ENCODE results near the gene PDZD2. TPM values are rescaled to one million over a fixed set of nuclear protein-coding genes. Genes with fewer than 3 reads are reported as not detected.

PDZD2 gene
- total and polyA plus RNA-seq, 4 donors = 2.8 to 18.0 (median 5.3) TPM

- no peaks in the 10 kb centered on the region for H3K4me1 ChIP-seq (ENCODE audit: control insufficient read depth in 1 of 2, insufficient read depth in 2 of 2, low read length in 2 of 2)
- H3K9me3 ChIP-seq (ENCODE audit: control insufficient read depth, low read length) = no peaks in the 10 kb centered on the region
- intact Hi-C loops (cut with DNase I) = no loop called here
- DNase-seq = no peak
- no peak for ATAC-seq (ENCODE audit: low FRiP score)
- WGBS, 2 donors = 87 to 90% methylated on average over 2 of the region's 2 CpGs
- H3K4me3 ChIP-seq (ENCODE audit: low read length in 2 of 2) = no peak overlapping the region
- no peak overlapping the region for H3K27ac ChIP-seq (ENCODE audit: low read depth in 1 of 2, low read length in 2 of 2)
- H3K36me3 ChIP-seq (ENCODE audit: control insufficient read depth in 1 of 2, insufficient read depth in 2 of 2, low read length in 1 of 2) = no peaks in the 10 kb centered on the region
- no peaks in the 10 kb centered on the region for H3K27me3 ChIP-seq (ENCODE audit: control insufficient read depth in 1 of 2, insufficient read depth in 2 of 2, low read length in 1 of 2)
Measured at GRCh38 chr5:31895199-31895820, 256.4 kb downstream of the PDZD2 start.

- DNase-seq (no peak), ATAC-seq (ENCODE audit: low FRiP score) (no peak)
- Histone ChIP-seq H3K4me1 (ENCODE audit: control insufficient read depth in 1 of 2, insufficient read depth in 2 of 2, low read length in 2 of 2) (no peaks in the 10 kb centered on the region), H3K9me3 (ENCODE audit: control insufficient read depth, low read length) (no peaks in the 10 kb centered on the region), H3K36me3 (ENCODE audit: control insufficient read depth in 1 of 2, insufficient read depth in 2 of 2, low read length in 1 of 2) (no peaks in the 10 kb centered on the region), H3K27ac (ENCODE audit: low read depth in 1 of 2, low read length in 2 of 2) (no peak overlapping the region), H3K4me3 (ENCODE audit: low read length in 2 of 2) (no peak overlapping the region), H3K27me3 (ENCODE audit: control insufficient read depth in 1 of 2, insufficient read depth in 2 of 2, low read length in 1 of 2) (no peaks in the 10 kb centered on the region)
- intact Hi-C loops (cut with DNase I) = no loop called here
- 69 to 79% methylated on average over 6 of the region's 6 CpGs for WGBS, 2 donors
Measured at GRCh38 chr5:31898036-31898632, 259.2 kb downstream of the PDZD2 start.

- WGBS, 2 donors = 82 to 83% methylated on average over 5 of the region's 5 CpGs
- DNase-seq = no peak
Measured at GRCh38 chr5:31900296-31900865, 261.4 kb downstream of the PDZD2 start.

GRCh38 chr5:31901807-31902530 is 263.0 kb downstream of the PDZD2 start:
- WGBS, 2 donors = 69 to 71% methylated on average over 8 of the region's 8 CpGs

More at GRCh38 chr5:31900296-31900865, 261.4 kb downstream of the PDZD2 start:
- Histone ChIP-seq H3K9me3 (ENCODE audit: control insufficient read depth, low read length) (no peaks in the 10 kb centered on the region), H3K4me3 (ENCODE audit: low read length in 2 of 2) (no peak overlapping the region), H3K36me3 (ENCODE audit: control insufficient read depth in 1 of 2, insufficient read depth in 2 of 2, low read length in 1 of 2) (no peaks in the 10 kb centered on the region), H3K27ac (ENCODE audit: low read depth in 1 of 2, low read length in 2 of 2) (no peak overlapping the region), H3K27me3 (ENCODE audit: control insufficient read depth in 1 of 2, insufficient read depth in 2 of 2, low read length in 1 of 2) (no peaks in the 10 kb centered on the region), H3K4me1 (ENCODE audit: control insufficient read depth in 1 of 2, insufficient read depth in 2 of 2, low read length in 2 of 2) (no peaks in the 10 kb centered on the region)
- ATAC-seq (ENCODE audit: low FRiP score) = no peak
- intact Hi-C loops (cut with DNase I) = no loop called here

GRCh38 chr5:31908396-31908795 is 269.5 kb downstream of the PDZD2 start:
- Histone ChIP-seq H3K27ac (ENCODE audit: low read depth in 1 of 2, low read length in 2 of 2) (no peak overlapping the region), H3K9me3 (ENCODE audit: control insufficient read depth, low read length) (no peaks in the 10 kb centered on the region), H3K36me3 (ENCODE audit: control insufficient read depth in 1 of 2, insufficient read depth in 2 of 2, low read length in 1 of 2) (no peaks in the 10 kb centered on the region), H3K4me1 (ENCODE audit: control insufficient read depth in 1 of 2, insufficient read depth in 2 of 2, low read length in 2 of 2) (no peaks in the 10 kb centered on the region), H3K4me3 (ENCODE audit: low read length in 2 of 2) (no peak overlapping the region), H3K27me3 (ENCODE audit: control insufficient read depth in 1 of 2, insufficient read depth in 2 of 2, low read length in 1 of 2) (no peaks in the 10 kb centered on the region)
- intact Hi-C loops (cut with DNase I) = no loop called here
- no peak for ATAC-seq (ENCODE audit: low FRiP score)
- WGBS, 2 donors = 95 to 96% methylated on average over 14 of the region's 14 CpGs
- DNase-seq = no peak

More at GRCh38 chr5:31901807-31902530, 263.0 kb downstream of the PDZD2 start:
- Histone ChIP-seq H3K27ac (ENCODE audit: low read depth in 1 of 2, low read length in 2 of 2) (no peak overlapping the region), H3K4me1 (ENCODE audit: control insufficient read depth in 1 of 2, insufficient read depth in 2 of 2, low read length in 2 of 2) (no peaks in the 10 kb centered on the region), H3K36me3 (ENCODE audit: control insufficient read depth in 1 of 2, insufficient read depth in 2 of 2, low read length in 1 of 2) (no peaks in the 10 kb centered on the region), H3K27me3 (ENCODE audit: control insufficient read depth in 1 of 2, insufficient read depth in 2 of 2, low read length in 1 of 2) (no peaks in the 10 kb centered on the region), H3K9me3 (ENCODE audit: control insufficient read depth, low read length) (no peaks in the 10 kb centered on the region), H3K4me3 (ENCODE audit: low read length in 2 of 2) (no peak overlapping the region)
- ATAC-seq (ENCODE audit: low FRiP score) = no peak
- no peak for DNase-seq
- intact Hi-C loops (cut with DNase I) = no loop called here

GRCh38 chr5:31909073-31909472 is 270.1 kb downstream of the PDZD2 start:
- ATAC-seq (ENCODE audit: low FRiP score) (no peak), DNase-seq (no peak)
- H3K27ac ChIP-seq (ENCODE audit: low read depth in 1 of 2, low read length in 2 of 2) = no peak overlapping the region
- H3K36me3 ChIP-seq (ENCODE audit: control insufficient read depth in 1 of 2, insufficient read depth in 2 of 2, low read length in 1 of 2) = no peaks in the 10 kb centered on the region
- no peak overlapping the region for H3K4me3 ChIP-seq (ENCODE audit: low read length in 2 of 2)
- H3K9me3 ChIP-seq (ENCODE audit: control insufficient read depth, low read length) = no peaks in the 10 kb centered on the region
- no peaks in the 10 kb centered on the region for H3K4me1 ChIP-seq (ENCODE audit: control insufficient read depth in 1 of 2, insufficient read depth in 2 of 2, low read length in 2 of 2)
- 60 to 64% methylated on average over 3 of the region's 3 CpGs for WGBS, 2 donors
- intact Hi-C loops (cut with DNase I) = no loop called here
- H3K27me3 ChIP-seq (ENCODE audit: control insufficient read depth in 1 of 2, insufficient read depth in 2 of 2, low read length in 1 of 2) = no peaks in the 10 kb centered on the region

GRCh38 chr5:31911291-31912265 is 272.6 kb downstream of the PDZD2 start:
- no peak overlapping the region for H3K4me3 ChIP-seq (ENCODE audit: low read length in 2 of 2)
- no peaks in the 10 kb centered on the region for H3K9me3 ChIP-seq (ENCODE audit: control insufficient read depth, low read length)
- H3K4me1 ChIP-seq (ENCODE audit: control insufficient read depth in 1 of 2, insufficient read depth in 2 of 2, low read length in 2 of 2) = no peaks in the 10 kb centered on the region
- DNase-seq = no peak
- WGBS, 2 donors = 74 to 75% methylated on average over 15 of the region's 15 CpGs
- ATAC-seq (ENCODE audit: low FRiP score) = no peak
- H3K36me3 ChIP-seq (ENCODE audit: control insufficient read depth in 1 of 2, insufficient read depth in 2 of 2, low read length in 1 of 2) = no peaks in the 10 kb centered on the region
- H3K27me3 ChIP-seq (ENCODE audit: control insufficient read depth in 1 of 2, insufficient read depth in 2 of 2, low read length in 1 of 2) = no peaks in the 10 kb centered on the region
- no peak overlapping the region for H3K27ac ChIP-seq (ENCODE audit: low read depth in 1 of 2, low read length in 2 of 2)
- intact Hi-C loops (cut with DNase I) = no loop called here

GRCh38 chr5:31913808-31914207 is 274.9 kb downstream of the PDZD2 start:
- Histone ChIP-seq H3K4me3 (ENCODE audit: low read length in 2 of 2) (no peak overlapping the region), H3K4me1 (ENCODE audit: control insufficient read depth in 1 of 2, insufficient read depth in 2 of 2, low read length in 2 of 2) (no peaks in the 10 kb centered on the region), H3K36me3 (ENCODE audit: control insufficient read depth in 1 of 2, insufficient read depth in 2 of 2, low read length in 1 of 2) (no peaks in the 10 kb centered on the region), H3K9me3 (ENCODE audit: control insufficient read depth, low read length) (no peaks in the 10 kb centered on the region), H3K27me3 (ENCODE audit: control insufficient read depth in 1 of 2, insufficient read depth in 2 of 2, low read length in 1 of 2) (no peaks in the 10 kb centered on the region), H3K27ac (ENCODE audit: low read depth in 1 of 2, low read length in 2 of 2) (no peak overlapping the region)
- ATAC-seq (ENCODE audit: low FRiP score) = no peak
- intact Hi-C loops (cut with DNase I) = no loop called here
- WGBS, 2 donors = 84 to 88% methylated on average over 2 of the region's 2 CpGs
- no peak for DNase-seq

Measured in aorta (tissue), 5 donors.